H1 (cell line): Measurements from ENCODE around the gene COL2A1. TPM values are rescaled to one million over a fixed set of nuclear protein-coding genes. Genes with fewer than 3 reads are reported as not detected.

Source experiments
- CTCF ChIA-PET: fragments of 300-600 bp; sonication (Branson Sonifier 250); formaldehyde crosslinking; loops from one replicate; lab custom pipeline; 2021; ENCODE audit not compliant: partially characterized antibody; lab: Charles Lee
- POLR2A ChIA-PET: fragments of 300-600 bp; sonication (Branson Sonifier 250); formaldehyde crosslinking; loops from one replicate; lab custom pipeline; 2021; ENCODE audit warnings: inconsistent platforms; ENCODE audit not compliant: partially characterized antibody; lab: Charles Lee
- DNase-seq, 2 experiments: peaks; one replicate each; pipeline versions ENCODE4 v3.0.0 to v3.0.0-alpha.2; 2010 to 2022; ENCODE audit warnings: low spot score in 2 of 2, low read depth in 1 of 2, mixed read lengths in 1 of 2
- FAIRE-seq: peaks from 2 replicates; lab custom pipeline; 2011; peaks lifted over from hg19 to GRCh38; lab: Jason Lieb, UNC
- H2AFZ ChIP-seq: 2 replicates; pipeline ENCODE4 v1.8.1; 2012; ENCODE audit warnings: low read length, inconsistent platforms
- H2AK5ac ChIP-seq: 2 replicates; pipeline ENCODE4 v1.6.1; 2013; ENCODE audit warnings: low read depth, low read length
- H2BK120ac ChIP-seq: replicated peaks from 2 replicates; pipeline ENCODE3; 2013; ENCODE audit warnings: low read depth, low read length, inconsistent platforms
- H2BK12ac ChIP-seq: 2 replicates; pipeline ENCODE4 v1.6.1; 2013; ENCODE audit warnings: low read depth, low read length
- H2BK15ac ChIP-seq: 2 replicates; pipeline ENCODE4 v1.6.1; 2013; ENCODE audit warnings: low read length
- H2BK20ac ChIP-seq: 2 replicates; pipeline ENCODE4 v1.6.1; 2013; ENCODE audit warnings: low read length
- H2BK5ac ChIP-seq: 2 replicates; pipeline ENCODE4 v1.6.1; 2013; ENCODE audit warnings: low read depth, low read length
- H3K14ac ChIP-seq: 2 replicates; pipeline ENCODE4 v1.6.1; 2013; ENCODE audit warnings: inconsistent platforms; ENCODE audit not compliant: insufficient read length
- H3K18ac ChIP-seq: 2 replicates; pipeline ENCODE4 v1.6.1; 2013; ENCODE audit warnings: low read length; ENCODE audit errors: extremely low read depth
- H3K23ac ChIP-seq: 2 replicates; pipeline ENCODE4 v1.6.1; 2013; ENCODE audit warnings: inconsistent platforms; ENCODE audit not compliant: insufficient read length
- H3K23me2 ChIP-seq: 2 replicates; pipeline ENCODE4 v1.6.1; 2013; ENCODE audit warnings: low read depth, low read length
- H3K27ac ChIP-seq: 2 replicates; pipeline ENCODE4 v1.6.1; 2011; ENCODE audit warnings: low read depth, low read length, inconsistent platforms
- H3K27me3 ChIP-seq, 4 experiments: replicated peaks in 1 of 4; 1 replicate in 1 of 4; 2 replicates in 3 of 4; pipeline versions ENCODE4 v1.6.1 to v1.8.1; 2011 to 2013; ENCODE audit warnings: low read length in 3 of 4, mild to moderate bottlenecking in 3 of 4, inconsistent platforms in 2 of 4, mixed read lengths in 2 of 4, moderate library complexity in 1 of 4; ENCODE audit not compliant: control insufficient read depth in 3 of 4, insufficient read depth in 3 of 4; ENCODE audit errors: extremely low read depth in 1 of 4
- H3K36me3 ChIP-seq, 4 experiments: 2 replicates each; pipeline versions ENCODE4 v1.6.1 to v1.8.1; 2011 to 2013; ENCODE audit warnings: mild to moderate bottlenecking in 4 of 4, low read length in 3 of 4, moderate library complexity in 2 of 4, control low read depth in 1 of 4, inconsistent platforms in 1 of 4; ENCODE audit not compliant: insufficient read depth in 4 of 4, control insufficient read depth in 2 of 4
- H3K4ac ChIP-seq: replicated peaks from 2 replicates; pipeline ENCODE3; 2013; ENCODE audit warnings: low read length, low read depth, mixed read lengths, inconsistent platforms; ENCODE audit not compliant: insufficient read length
- H3K4me1 ChIP-seq, 4 experiments: replicated peaks in 1 of 4; 1 replicate in 1 of 4; 2 replicates in 3 of 4; pipeline versions ENCODE4 v1.6.1 to v1.8.1; 2011 to 2013; ENCODE audit warnings: low read length in 3 of 4, inconsistent platforms in 2 of 4, mixed read lengths in 1 of 4; ENCODE audit not compliant: insufficient read depth in 4 of 4, control insufficient read depth in 3 of 4
- H3K4me2 ChIP-seq, 2 experiments: 2 replicates each; pipeline versions ENCODE4 v1.6.1 to v1.8.1; 2011 to 2013; ENCODE audit warnings: low read depth in 2 of 2, low read length in 2 of 2, control low read depth in 1 of 2, inconsistent platforms in 1 of 2, mild to moderate bottlenecking in 1 of 2; ENCODE audit not compliant: insufficient read depth in 1 of 2
- H3K4me3 ChIP-seq, 4 experiments: fragments of 200-600, 300-600 bp in 1 of 4; sonication (generic), shearing (Covaris generic), sonication (Bioruptor Twin) in 1 of 4; 2 replicates each; pipeline versions ENCODE4 v1.5.1 to v1.8.1; 2011 to 2016; ENCODE audit warnings: low read length in 4 of 4, low read depth in 3 of 4, control low read depth in 2 of 4, inconsistent platforms in 2 of 4, mild to moderate bottlenecking in 2 of 4, mixed read lengths in 1 of 4, moderate library complexity in 1 of 4; ENCODE audit not compliant: insufficient read depth in 2 of 4; ENCODE audit errors: extremely low read depth in 1 of 4
- H3K56ac ChIP-seq: replicated peaks from 2 replicates; pipeline ENCODE3; 2013; ENCODE audit warnings: low read depth, mild to moderate bottlenecking, mixed read lengths, low read length, inconsistent platforms; ENCODE audit not compliant: insufficient read length
- H3K79me1 ChIP-seq: 2 replicates; pipeline ENCODE4 v1.6.1; 2013; ENCODE audit warnings: low read depth, low read length, control low read depth
- H3K79me2 ChIP-seq, 2 experiments: 2 replicates each; pipeline versions ENCODE4 v1.6.1 to v1.8.1; 2012 to 2013; ENCODE audit warnings: low read length in 2 of 2, mild to moderate bottlenecking in 2 of 2, inconsistent platforms in 1 of 2; ENCODE audit not compliant: insufficient read depth in 2 of 2, control insufficient read depth in 1 of 2
- H3K9ac ChIP-seq, 4 experiments: replicated peaks in 1 of 4; 1 replicate in 1 of 4; 2 replicates in 3 of 4; pipeline versions ENCODE4 v1.6.1 to v1.8.1; 2011 to 2013; ENCODE audit warnings: low read depth in 3 of 4, low read length in 3 of 4, control low read depth in 2 of 4, mild to moderate bottlenecking in 2 of 4, moderate library complexity in 2 of 4, inconsistent platforms in 1 of 4; ENCODE audit errors: extremely low read depth in 1 of 4
- H3K9me3 ChIP-seq, 2 experiments: 2 replicates each; pipeline versions ENCODE4 v1.6.1 to v1.8.1; 2012 to 2013; ENCODE audit warnings: mild to moderate bottlenecking in 2 of 2, moderate library complexity in 2 of 2, control low read depth in 1 of 2, inconsistent platforms in 1 of 2, low read depth in 1 of 2, low read length in 1 of 2, mixed read lengths in 1 of 2; ENCODE audit not compliant: insufficient read depth in 2 of 2
- H4K20me1 ChIP-seq, 2 experiments: replicated peaks in 1 of 2; 2 replicates each; pipeline versions ENCODE3 to v1.8.1; 2011 to 2013; ENCODE audit warnings: inconsistent platforms in 2 of 2, low read length in 2 of 2, mild to moderate bottlenecking in 1 of 2; ENCODE audit not compliant: insufficient read depth in 2 of 2, control insufficient read depth in 1 of 2
- H4K5ac ChIP-seq: 2 replicates; pipeline ENCODE4 v1.6.1; 2013; ENCODE audit warnings: low read length, low read depth, mixed read lengths, inconsistent platforms; ENCODE audit not compliant: insufficient read length
- H4K8ac ChIP-seq: 2 replicates; pipeline ENCODE4 v1.8.0; 2013; ENCODE audit warnings: mild to moderate bottlenecking, moderate library complexity, low read length, inconsistent platforms; ENCODE audit not compliant: insufficient read depth; ENCODE audit errors: extremely low read depth
- H4K91ac ChIP-seq: replicated peaks from 2 replicates; pipeline ENCODE3; 2013; ENCODE audit warnings: low read length, mixed read lengths, inconsistent platforms; ENCODE audit not compliant: insufficient read length
- CTCF ChIP-seq, 3 experiments: IDR thresholded peaks; 1 replicate in 2 of 3; 2 replicates in 1 of 3; pipeline versions ENCODE4 v1.5.1 to v1.6.1; 2011; ENCODE audit warnings: low read length in 3 of 3, mild to moderate bottlenecking in 3 of 3, inconsistent platforms in 2 of 3, low read depth in 1 of 3, moderate library complexity in 1 of 3; ENCODE audit not compliant: insufficient read depth in 1 of 3; ENCODE audit errors: control extremely low read depth in 1 of 3
- E2F6 ChIP-seq: IDR thresholded peaks from 2 replicates; pipeline ENCODE4 v1.6.1; 2012; ENCODE audit warnings: inconsistent platforms
- EZH2 ChIP-seq: fragments of 200-600 bp; sonication (generic); IDR thresholded peaks from 2 replicates; pipeline ENCODE4 v1.7.1; 2012; ENCODE audit warnings: low read depth, mild to moderate bottlenecking, moderate library complexity, low read length, inconsistent platforms; ENCODE audit not compliant: severe bottlenecking
- KDM5A ChIP-seq: fragments of 200-600 bp; IDR thresholded peaks from 2 replicates; pipeline ENCODE4 v1.7.1; 2012; ENCODE audit warnings: mild to moderate bottlenecking, low read length, inconsistent platforms, mixed read lengths
- MAX ChIP-seq: IDR thresholded peaks from 2 replicates; pipeline ENCODE4 v1.6.1; 2012; ENCODE audit warnings: inconsistent platforms
- RAD21 ChIP-seq, 2 experiments: IDR thresholded peaks in 1 of 2; conservative IDR thresholded peaks in 1 of 2; 2 replicates each; pipeline ENCODE4 v1.6.1; 2011; ENCODE audit warnings: low read depth in 2 of 2, low read length in 2 of 2, improper control_type of control experiment in 1 of 2, inconsistent platforms in 1 of 2, mild to moderate bottlenecking in 1 of 2, moderate library complexity in 1 of 2
- WGBS, 2 experiments: shearing (Covaris generic) in 1 of 2; methylation state at CpG; one replicate each; pipeline versions ENCODE4 v1.1.6 to v1.1.7; 2013 to 2015; ENCODE audit warnings: low lambda C conversion rate in 2 of 2, mixed read lengths in 2 of 2, inconsistent platforms in 1 of 2, low coverage in 1 of 2, missing lambda C conversion rate in 1 of 2; ENCODE audit not compliant: insufficient replicate concordance in 2 of 2, insufficient coverage in 1 of 2, insufficient read length in 1 of 2; ENCODE audit errors: extremely low coverage in 1 of 2, missing lambda C conversion rate in 1 of 2; 5-methylcytosine and 5-hydroxymethylcytosine counted together
- polyA plus RNA-seq, 7 experiments: library from polyadenylated mRNA; depleted of rRNA in 3 of 7; stranded (reverse) in 5 of 7; unstranded in 2 of 7; fragments of >200 nt in 5 of 7; fragments of 200-250 nt in 2 of 7; gene quantifications; 1 replicate in 5 of 7; 2 replicates in 1 of 7; 4 replicates in 1 of 7; pipeline versions ENCODE4 v1.2.1 to v1.2.3, GENCODE V29; 2011 to 2013; ENCODE audit warnings: missing spikeins in 2 of 7, mixed read lengths in 2 of 7
- total RNA-seq: library from RNA; stranded (reverse); fragmentation: NEBNext Ultra II Directional; extraction: Animal tissue kit (Norgen Biotek cat#: 25700); gene quantifications from 2 replicates; pipeline ENCODE4 v1.2.1, GENCODE V29; 2021

The COL2A1 gene
- total and polyA plus RNA-seq, 2 of the 8 experiments (the other 6 are each of a cell fraction or from before 2014, with no cell fraction given), result 4.2 to 14.6 TPM

- ChIA-PET POLR2A (interaction anchor here (1.7 kb wide), 1 partner anchor 44 kb away, joined by 8 read pairs; the partner anchor contains the start of gene VDR), CTCF (interaction anchor here (0.6 to 8.1 kb wide), 41 partner anchors 9 to 654 kb away, joined by 3 to 82 read pairs (median 4); partner anchors contain the start of genes TMEM106C and VDR)
- no peaks in the 10 kb centered on the region for H3K79me2 ChIP-seq
- no peaks in the 10 kb centered on the region for H3K36me3 ChIP-seq
- H2BK120ac ChIP-seq, result no peak overlapping the region
- no peak overlapping the region for H3K9ac ChIP-seq
- no peak overlapping the region for H3K23ac ChIP-seq
- no peak overlapping the region for H2AFZ ChIP-seq
- H3K4me1 ChIP-seq, result no peaks in the 10 kb centered on the region; a peak in 2 of 7 replicates
- H3K27me3 ChIP-seq, result no peaks in the 10 kb centered on the region; a peak in 1 of 7 replicates
- no peak overlapping the region for H4K8ac ChIP-seq
- no peak overlapping the region for H3K4me3 ChIP-seq
- H2BK5ac ChIP-seq, result 0 out of 2 replicates have a peak overlapping the region, but pooled peaks have one; percentile 71
- H2BK15ac ChIP-seq, result no peak overlapping the region
- no peak overlapping the region for H2BK12ac ChIP-seq
- H3K9me3 ChIP-seq, result no peaks in the 10 kb centered on the region
- FAIRE-seq (no peak), DNase-seq (peak; percentile 61 to 87)
- no peaks in the 10 kb centered on the region for H3K79me1 ChIP-seq
- 60% methylated on average over 32 of the region's 32 CpGs; no CpG with 5 or more reads in 1 of the 2 experiments for WGBS, 2 experiments
- peak overlapping the region; percentile 20 for H4K91ac ChIP-seq
- peaks cover 1% of the 10 kb centered on the region; the same call in 1 of the 2 replicates for H3K23me2 ChIP-seq
- no peak overlapping the region for H3K4me2 ChIP-seq
- no peak overlapping the region for H3K14ac ChIP-seq
- H3K56ac ChIP-seq, result no peak overlapping the region
- no peak overlapping the region for H3K18ac ChIP-seq
- H4K20me1 ChIP-seq, result peaks cover 0 to 1% of the 10 kb centered on the region in 2 experiments
- H3K4ac ChIP-seq, result no peak overlapping the region
- no peak overlapping the region for H3K27ac ChIP-seq
- no peak overlapping the region for H2BK20ac ChIP-seq
- no peak overlapping the region for H2AK5ac ChIP-seq
- H4K5ac ChIP-seq, result no peak overlapping the region
- TF ChIP-seq EZH2, result no peak
- no peak for TF ChIP-seq KDM5A
- 0 out of 2 replicates have a peak, but pooled peaks have one; percentile 45 for TF ChIP-seq MAX
- peak; percentile 30; the same call in 1 of the 2 replicates for TF ChIP-seq E2F6
- TF ChIP-seq CTCF (IDR thresholded peaks at IDR 0.05; ENCODE audit: control extremely low read depth in 1 of 3, insufficient read depth in 1 of 3, low read depth in 1 of 3, low read length in 3 of 3), result peak in 2 of 3 experiments; percentile 92 to 93; a peak in 3 of 4 replicates
- peak; percentile 78 to 85 for TF ChIP-seq RAD21 (IDR thresholded peaks at IDR 0.05 in 1 of 2, conservative IDR thresholded peaks at IDR 0.05 in 1 of 2; ENCODE audit: low read depth in 2 of 2, low read length in 2 of 2)
These were observed 54.6 kb downstream of the COL2A1 start for GRCh38 chr12:47949441-47950341.
